Upper lobe of left lung (tissue), 4 donors: ENCODE data around the gene TPM1.

Experiments used
- POLR2A ChIP-seq, 4 donors: fragments of 450-650 bp; IDR thresholded peaks; one replicate each; pipeline ENCODE4 v1.5.1; 2016 to 2017; ENCODE audit warnings: antibody characterized with exemption in 4 of 4, mild to moderate bottlenecking in 2 of 4
- TF ChIP-seq, protein P1 (sequence below), 6 experiments: fragments of 450-650 bp in 4 of 6; fragments of 200-600 bp in 2 of 6; sonication (generic) in 2 of 6; IDR thresholded peaks; one replicate each; pipeline ENCODE4 v1.5.1; 2016 to 2019; ENCODE audit warnings: antibody characterized with exemption in 6 of 6

DNA sequence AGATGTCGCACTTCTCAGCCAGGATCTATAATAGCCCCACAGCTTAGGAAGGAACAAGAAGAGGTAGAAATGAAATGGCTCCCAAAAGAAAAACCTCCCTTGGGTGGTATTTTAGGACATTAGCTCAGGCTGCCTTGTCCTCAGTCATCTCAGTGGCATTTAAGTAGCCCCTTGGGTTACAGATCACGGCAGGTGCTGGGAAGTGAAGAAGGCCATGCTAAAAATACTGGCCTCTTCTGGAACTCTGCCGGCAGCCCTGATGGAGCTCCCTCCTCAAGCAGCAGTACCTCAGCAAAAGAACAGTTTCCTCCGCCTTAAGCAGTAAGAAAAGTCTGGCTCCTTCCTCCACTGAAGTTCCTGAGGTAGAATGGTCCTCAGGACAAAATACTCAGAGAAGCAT, 7.3 kb upstream of the TPM1 start:
- TF ChIP-seq POLR2A (IDR thresholded peaks at IDR 0.05): no peak
- TF ChIP-seq, protein P1, sequence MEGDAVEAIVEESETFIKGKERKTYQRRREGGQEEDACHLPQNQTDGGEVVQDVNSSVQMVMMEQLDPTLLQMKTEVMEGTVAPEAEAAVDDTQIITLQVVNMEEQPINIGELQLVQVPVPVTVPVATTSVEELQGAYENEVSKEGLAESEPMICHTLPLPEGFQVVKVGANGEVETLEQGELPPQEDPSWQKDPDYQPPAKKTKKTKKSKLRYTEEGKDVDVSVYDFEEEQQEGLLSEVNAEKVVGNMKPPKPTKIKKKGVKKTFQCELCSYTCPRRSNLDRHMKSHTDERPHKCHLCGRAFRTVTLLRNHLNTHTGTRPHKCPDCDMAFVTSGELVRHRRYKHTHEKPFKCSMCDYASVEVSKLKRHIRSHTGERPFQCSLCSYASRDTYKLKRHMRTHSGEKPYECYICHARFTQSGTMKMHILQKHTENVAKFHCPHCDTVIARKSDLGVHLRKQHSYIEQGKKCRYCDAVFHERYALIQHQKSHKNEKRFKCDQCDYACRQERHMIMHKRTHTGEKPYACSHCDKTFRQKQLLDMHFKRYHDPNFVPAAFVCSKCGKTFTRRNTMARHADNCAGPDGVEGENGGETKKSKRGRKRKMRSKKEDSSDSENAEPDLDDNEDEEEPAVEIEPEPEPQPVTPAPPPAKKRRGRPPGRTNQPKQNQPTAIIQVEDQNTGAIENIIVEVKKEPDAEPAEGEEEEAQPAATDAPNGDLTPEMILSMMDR (IDR thresholded peaks at IDR 0.05): no peak
